HG02970 (cell line): ENCODE results near the gene PLP1.
"Not testable (repeated sequence)": the region's sequence is repeated elsewhere in the genome, so short reads cannot be mapped to it uniquely, and the experiment has no call there.

Source experiments
- ATAC-seq: cut with Tn5 transposase; IDR thresholded peaks from one replicate; pipeline ENCODE4 v1.9.1; 2021; ENCODE audit warnings: mild to moderate bottlenecking, moderate library complexity, moderate number of reproducible peaks; ENCODE audit not compliant: unreplicated experiment, low FRiP score

The PLP1 gene

DNA sequence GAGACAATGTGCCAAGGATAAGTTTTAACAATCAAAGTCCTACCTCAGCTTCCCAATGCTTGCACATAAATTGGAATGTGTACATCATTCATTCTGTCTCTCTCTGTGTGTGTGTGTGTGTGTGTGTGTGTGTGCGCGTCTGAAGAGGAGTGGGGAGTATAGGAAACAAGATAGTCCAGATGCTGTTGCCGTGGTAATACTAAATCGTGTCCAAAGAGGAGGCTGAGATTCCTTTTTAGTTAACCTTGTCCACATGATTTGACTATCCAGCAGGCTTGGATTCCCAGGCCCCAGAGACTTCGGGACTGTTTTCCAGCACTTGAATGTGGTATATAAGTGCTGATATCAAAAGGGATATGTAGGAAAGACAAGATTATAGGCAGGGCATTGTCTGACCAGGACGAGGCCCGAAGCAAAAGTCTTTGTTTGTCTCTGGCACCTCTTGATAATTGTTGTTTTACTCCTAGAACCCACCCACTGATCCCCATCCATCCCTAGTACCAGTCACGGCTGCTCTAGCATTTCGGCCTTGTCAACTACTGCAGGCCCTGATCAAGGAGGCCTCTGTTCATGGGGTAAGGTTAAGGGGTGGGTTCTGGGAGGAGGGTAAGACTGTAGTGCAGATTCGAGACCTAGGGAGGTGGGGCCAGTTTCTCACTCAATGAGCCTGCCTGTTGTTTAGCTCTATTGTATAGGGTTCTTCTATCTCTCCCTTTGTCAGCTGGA, 3.9 kb downstream of the PLP1 start:
- ATAC-seq, result no peak

DNA sequence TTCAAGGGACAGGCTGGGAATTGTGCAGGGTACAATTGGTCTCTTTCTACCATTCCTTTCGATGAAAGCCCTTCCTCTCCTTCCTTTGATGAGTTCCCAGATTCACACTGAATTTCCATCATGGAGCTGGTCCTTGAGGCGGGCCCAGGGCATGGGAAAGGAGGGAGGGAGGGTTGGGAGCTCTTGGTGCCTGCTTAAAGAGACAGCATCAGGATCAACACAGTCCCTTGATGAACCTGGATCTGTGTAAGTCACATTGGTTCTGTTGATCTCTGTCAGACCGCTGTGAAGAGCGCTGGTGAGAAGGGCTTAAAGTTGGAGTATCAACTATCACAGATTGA, 4.4 kb downstream of the PLP1 start:
- ATAC-seq, result no peak

DNA sequence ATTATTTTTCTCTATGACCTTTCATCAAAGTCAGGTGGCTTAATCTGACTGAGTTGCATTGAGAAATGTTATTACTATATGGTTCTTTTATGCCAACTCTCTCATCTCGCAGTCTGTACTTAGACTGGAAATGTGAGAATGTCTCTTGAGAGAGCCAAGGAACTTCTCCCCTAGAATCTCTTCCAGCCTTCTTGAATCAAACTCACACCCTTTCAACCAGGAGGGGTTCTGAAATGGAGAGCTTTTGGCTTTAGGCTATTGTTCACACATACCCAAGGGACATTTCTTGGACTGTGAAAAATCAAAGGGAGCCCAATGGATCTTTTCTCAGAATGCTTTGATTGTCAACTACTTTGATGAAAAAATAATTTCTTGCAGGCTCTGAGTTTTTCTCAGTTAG, 5.1 kb downstream of the PLP1 start:
- no peak for ATAC-seq

DNA sequence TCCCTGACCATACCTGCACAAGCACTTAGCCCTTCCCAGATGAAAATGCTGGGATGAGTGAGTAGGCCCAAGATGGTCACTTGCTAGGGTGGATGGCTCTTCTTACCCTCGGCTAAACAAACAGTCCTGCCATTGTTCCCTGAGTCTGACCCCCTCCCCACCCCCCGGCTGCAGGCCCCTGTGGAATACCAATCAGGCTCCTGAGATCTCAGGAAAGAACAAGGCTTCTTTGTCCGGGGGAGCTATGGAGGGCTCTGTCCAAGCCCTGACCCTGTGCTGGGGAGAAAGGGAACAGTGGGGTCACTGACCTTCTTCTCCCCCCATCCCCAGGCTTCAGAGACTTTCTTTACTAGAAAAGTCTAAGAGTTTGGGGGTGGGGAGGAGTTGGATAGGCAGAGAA, 6.0 kb downstream of the PLP1 start:
- no peak for ATAC-seq

DNA sequence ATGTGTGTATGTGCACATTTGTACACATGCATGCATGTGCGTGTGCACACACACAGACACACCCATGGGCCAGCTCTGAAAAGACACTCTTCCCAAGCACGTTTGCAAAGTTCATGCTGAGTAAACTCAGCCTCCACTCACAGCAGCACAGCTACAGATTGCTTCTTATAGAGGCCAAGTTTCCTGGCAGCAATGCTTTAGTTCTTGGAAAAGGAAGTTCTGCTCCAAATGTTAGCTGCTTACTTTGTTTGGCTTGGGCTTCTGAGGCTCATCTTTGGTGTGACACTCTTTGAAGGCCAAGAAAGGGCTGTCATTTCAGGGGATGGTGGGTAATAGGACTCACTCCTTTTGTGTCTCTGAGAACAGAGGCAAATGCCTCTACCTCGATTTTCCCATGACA, 6.6 kb downstream of the PLP1 start:
- ATAC-seq, result no peak

DNA sequence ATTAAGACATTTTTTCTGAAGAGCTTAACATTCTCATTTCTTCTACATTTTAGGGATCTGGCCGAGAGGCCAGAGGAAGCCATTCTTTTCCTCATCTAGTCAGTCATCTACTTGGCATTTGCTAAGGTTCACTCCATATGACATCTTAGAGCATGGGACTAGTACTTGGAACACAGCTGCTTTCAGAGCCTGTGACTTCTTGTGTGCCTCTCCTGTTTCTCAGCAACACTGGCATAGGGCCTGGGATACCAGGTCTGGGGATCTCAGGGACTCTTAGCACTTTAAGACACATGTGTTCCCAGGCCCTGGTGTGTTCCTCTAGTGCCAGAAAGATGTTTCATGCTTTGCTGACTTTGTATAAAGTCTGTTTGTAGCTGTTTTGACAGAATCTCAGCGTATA, 7.3 kb downstream of the PLP1 start:
- ATAC-seq, result no peak

DNA sequence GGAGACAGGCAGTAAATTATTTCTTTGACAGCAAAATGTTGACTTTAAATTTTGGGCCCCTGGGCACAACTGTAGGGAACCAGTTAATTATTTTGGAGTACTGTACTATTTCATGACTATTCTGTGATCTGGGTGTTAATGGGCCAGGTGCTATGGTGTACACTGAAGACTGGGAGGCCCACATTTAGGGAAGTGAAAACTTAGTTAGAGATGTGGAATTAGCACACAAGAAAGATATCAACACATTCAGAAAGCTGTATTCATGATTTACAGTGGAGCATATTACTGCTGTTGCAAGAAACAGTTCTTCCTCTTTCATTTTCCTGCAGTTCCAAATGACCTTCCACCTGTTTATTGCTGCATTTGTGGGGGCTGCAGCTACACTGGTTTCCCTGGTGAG, 12.4 kb downstream of the PLP1 start:
- ATAC-seq, result no peak

DNA sequence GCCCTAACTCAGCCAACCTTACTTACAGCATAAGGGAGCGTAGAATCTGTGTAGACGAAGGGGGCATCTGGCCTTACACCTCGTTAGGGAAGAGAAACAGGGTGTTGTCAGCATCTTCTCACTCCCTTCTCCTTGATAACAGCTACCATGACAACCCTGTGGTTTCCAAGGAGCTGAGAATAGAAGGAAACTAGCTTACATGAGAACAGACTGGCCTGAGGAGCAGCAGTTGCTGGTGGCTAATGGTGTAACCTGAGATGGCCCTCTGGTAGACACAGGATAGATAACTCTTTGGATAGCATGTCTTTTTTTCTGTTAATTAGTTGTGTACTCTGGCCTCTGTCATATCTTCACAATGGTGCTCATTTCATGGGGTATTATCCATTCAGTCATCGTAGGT, 14.6 kb downstream of the PLP1 start:
- ATAC-seq, result no peak

DNA sequence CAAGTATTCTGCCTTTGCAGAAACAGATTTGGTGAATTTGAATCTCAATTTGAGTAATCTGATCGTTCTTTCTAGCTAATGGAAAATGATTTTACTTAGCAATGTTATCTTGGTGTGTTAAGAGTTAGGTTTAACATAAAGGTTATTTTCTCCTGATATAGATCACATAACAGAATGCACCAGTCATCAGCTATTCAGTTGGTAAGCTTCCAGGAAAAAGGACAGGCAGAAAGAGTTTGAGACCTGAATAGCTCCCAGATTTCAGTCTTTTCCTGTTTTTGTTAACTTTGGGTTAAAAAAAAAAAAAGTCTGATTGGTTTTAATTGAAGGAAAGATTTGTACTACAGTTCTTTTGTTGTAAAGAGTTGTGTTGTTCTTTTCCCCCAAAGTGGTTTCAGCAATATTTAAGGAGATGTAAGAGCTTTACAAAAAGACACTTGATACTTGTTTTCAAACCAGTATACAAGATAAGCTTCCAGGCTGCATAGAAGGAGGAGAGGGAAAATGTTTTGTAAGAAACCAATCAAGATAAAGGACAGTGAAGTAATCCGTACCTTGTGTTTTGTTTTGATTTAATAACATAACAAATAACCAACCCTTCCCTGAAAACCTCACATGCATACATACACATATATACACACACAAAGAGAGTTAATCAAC, 15.3 kb downstream of the PLP1 start:
- ATAC-seq, result no peak

DNA sequence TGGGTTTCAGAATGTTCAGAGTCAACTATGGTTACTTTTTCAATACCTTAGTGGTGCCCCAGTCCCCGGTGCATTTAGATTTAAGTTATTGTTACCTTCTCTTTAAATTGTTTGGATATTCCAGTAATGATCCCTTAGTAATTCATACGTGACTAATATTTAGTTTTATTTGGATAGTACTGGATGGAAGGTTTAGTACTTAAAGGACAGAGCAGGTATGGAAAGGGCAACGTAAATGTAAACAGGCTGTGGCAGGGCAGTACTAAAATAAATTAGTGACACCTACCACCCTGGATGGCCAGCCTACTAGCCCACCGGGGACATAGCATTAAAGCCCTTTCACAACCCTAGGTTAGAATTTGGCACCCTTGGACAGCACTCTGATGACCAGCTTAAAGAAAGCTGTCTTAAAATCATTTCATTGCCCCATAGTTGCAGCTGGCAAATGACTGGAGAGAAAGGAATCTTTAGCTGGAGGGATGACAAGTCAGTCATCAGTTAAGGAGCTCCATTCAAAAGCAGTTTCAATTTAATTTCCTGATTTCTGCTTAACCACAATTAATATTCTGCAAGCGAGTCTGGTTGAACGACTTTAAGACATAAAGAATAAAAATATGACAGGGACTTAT, 16.4 kb downstream of the PLP1 start:
- ATAC-seq, result no peak

DNA sequence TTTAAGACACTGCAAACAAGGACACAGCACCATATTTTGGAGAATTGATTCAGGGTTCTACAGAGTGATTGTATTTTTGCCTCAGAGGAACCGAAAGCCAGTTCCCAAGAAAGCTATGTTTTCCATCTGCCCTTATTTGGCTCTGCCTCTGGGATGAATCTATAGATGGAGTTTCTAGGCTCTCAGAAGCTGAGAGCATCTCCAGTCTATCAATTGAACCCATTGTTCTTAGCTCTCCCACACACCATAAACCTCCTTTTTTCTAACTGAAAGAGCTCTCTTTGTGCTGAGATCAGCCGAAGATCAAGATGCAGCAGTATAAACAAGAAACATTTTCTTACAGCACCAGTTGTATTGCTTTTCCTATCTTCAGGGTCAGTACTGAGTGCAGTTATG, 16.9 kb downstream of the PLP1 start:
- no peak for ATAC-seq

DNA sequence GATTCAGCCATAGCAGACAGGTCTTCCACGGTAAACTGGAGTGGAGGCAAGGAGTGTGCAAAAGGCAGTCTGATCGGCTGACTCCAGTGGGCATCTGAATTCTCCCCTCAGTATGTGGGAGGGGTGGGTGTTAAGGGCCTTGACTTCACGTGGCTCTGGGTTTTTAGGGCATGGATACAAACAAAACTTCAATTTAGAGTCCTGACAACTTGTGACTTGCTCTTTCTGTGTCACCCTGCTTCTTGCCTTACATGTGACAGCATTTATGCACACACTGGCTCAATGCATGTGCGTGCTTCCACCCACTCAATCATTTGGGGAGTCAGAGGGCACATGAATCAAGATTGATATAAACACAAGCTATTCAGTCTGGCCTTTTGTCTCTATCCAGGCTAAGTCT, 17.5 kb downstream of the PLP1 start:
- ATAC-seq, result no peak

DNA sequence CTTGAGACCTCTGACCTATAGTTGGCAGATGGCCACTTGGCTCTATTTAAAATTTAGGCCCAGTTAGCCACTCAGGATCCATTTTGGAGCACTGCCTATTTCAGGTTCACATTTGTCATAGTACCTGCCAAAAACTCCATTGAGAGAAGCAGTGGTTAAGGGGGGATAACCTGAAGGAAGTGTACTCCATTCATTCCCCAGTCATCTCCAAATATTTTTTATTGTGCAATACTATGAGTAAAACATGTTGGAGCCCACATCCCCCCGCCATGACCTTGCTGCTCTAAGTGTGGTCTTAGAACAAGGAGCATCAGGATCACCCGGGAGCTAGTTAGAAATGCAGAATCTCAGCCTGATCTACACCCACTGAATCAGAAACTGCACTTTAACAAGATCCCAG, 21.1 kb downstream of the PLP1 start:
- no peak for ATAC-seq

DNA sequence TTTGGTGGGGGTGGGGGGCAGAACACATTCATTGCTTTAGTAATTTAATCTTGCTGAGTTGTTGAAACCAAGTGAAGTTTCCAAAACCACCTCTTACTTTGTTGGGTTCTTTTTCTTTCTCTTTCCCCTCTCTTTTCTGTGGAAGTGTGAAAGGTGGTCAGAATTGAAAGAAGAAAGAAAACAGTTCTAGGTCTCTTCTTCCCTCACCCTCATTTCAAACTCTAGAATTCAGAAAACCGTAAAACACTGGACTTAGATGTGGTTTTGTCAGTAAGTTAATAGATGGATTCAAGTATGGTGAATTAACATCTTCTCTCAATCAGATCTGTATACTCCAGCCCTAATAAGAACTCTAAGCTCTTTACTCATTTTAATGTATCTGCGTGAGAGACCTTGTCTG, 23.7 kb downstream of the PLP1 start:
- no peak for ATAC-seq

DNA sequence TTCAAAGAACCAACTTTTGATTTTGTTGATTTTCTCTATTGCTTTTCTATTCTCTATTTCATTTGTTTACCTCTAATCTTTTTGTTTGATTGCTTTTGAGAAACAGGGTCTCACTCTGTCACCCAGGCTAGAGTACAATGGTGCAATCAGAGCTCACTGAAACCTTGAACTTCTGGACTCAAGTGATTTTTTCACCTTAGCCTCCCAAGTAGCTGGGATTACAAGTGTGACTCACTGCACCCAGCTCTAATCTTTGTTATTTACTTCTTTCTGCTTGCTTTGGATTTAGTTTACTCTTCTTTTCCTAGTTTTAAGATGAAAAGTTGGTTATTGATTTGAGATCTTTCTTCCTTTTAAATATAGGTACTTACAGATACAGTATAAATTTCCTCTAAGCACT, 29.2 kb downstream of the PLP1 start:
- no peak for ATAC-seq

DNA sequence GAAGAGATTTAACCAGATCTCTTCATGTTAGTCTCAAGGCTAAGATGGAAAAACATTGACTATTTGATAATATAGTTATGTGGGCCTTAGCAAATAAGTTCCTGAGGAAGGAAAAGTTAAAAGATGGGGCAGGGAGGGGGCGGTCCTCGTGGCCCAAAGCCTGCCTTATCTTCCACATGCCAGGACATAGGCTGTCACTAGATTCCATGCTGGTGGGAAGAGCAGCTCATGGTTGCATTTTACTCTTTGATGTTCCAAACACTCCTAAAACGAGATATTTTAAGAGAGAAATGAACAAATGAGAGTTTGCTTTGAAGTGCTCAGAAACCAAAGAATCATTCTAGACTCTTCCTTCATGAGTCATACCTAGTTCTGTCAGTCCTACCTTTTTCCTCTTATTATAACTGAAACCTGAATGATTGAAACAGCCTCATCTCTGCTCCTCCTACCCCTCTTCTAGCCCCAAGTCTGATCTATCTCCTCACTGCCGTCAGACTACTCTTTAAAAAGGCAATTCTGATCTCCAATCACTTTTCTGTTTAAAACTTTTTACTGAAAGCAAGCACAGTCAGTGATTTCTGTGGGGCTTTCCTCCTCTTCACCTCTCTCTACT, 30.3 kb downstream of the PLP1 start:
- no peak for ATAC-seq

DNA sequence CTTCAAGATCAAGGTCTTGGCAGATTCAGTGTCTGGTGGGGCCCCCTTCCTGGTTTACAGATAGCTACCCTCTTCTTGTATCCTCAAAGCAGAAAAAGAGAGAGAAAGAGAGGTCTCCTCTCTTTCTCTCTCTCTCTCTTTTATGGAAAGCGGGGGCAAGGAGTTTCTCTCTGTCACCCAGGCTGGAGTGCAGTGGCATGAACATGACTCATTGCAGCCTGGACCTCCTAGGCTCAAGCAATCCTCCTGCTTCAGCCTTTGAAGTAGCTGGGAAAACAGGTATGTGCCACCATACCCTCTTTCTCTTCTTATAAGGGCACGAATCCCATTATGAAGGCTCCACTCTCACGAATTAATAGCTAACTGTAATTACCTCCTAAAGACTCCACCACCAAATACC, 35.2 kb downstream of the PLP1 start:
- no peak for ATAC-seq

DNA sequence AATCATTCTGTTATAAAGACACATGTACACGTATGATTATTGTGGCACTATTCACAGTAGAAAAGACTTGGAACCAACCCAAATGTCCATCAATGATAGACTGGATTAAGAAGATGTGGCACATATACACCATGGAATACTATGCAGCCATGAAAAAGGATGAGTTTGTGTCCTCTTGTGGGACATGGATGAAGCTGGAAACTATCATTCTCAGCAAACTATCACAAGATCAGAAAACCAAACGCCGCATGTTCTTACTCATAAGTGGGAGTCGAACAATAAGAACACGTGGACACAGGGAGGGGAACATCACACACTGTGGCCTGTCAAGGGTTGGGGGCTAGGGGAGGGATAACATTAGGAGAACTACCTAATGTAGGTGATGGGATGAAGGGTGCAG, 40.5 kb downstream of the PLP1 start:
- not testable (repeated sequence) for ATAC-seq

DNA sequence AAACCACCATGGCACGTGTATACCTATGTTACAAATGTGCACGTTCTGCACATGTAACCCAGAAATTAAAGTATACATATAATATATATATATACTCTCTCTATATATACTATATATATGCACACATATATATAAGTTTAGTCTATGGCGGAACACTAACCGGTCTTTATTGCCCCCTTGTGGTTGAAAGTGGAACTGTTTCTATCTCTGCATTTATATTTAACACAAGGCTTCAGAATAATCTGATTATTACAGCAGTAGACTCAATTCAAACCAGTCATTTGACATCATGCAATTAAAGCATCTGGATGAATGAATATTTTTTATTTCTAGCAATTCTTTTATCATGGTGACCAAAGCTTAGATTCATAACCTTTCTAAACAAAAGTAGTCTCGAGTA, 40.9 kb downstream of the PLP1 start:
- no peak for ATAC-seq

DNA sequence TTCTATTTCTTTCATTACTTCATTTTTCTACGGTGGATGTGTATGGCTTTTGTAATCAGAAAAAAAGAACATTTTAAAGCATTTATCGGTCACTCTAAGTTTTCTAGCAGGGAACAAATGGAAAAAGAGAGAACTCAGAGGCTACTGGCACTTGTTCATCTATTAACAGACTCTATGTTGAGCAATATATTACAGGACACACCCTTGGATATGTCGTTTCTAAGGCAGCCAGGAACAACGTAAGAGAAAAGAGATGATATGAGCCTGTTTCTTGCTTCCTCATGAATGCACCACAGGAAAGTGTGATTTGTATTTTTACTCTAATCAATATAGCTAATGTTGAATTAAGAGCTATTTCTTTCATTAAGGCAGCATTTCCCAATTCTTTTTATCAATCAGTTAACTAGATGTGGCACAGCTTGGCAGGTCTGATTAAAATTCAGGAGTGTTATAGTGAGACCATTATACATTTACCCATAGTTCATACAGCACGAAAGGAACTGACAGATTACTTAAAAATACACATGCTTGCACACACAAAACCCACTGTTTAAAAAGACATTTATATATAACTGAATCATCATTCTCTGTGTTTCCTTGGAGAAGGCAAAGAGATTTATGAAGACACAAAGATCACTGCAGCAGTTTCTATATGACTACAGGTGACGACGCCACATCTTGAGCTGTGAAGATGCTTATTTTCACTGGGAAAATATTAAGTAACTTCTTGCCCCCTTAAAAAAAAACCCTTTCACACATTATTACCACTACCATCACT, 42.4 kb downstream of the PLP1 start:
- ATAC-seq, result no peak

DNA sequence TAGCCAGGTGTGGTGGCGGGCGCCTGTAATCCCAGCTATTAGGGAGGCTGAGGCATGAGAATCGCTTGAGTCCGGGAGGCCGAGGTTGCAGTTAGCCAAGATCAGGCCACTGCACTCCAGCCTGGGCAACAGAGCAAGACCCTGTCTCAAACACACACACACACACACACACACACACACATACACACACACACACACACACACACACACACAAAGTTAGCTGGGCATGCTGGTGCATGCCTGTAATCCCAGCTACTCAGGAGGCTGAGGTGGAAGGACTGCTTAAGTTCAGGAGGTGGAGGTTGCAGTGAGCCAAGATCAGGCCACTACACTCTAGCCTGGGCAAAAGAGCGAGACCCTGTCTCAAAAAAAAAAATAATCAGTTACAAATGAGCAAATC, 44.2 kb downstream of the PLP1 start:
- not testable (repeated sequence) for ATAC-seq
